ENCODE data around the gene TNFRSF8. TPM values are rescaled to one million over a fixed set of nuclear protein-coding genes. Genes with fewer than 3 reads are reported as not detected.

The TNFRSF8 gene
- total RNA-seq, 6 experiments from 2014 or later, result 0.07 TPM; not detected in 5

DNA sequence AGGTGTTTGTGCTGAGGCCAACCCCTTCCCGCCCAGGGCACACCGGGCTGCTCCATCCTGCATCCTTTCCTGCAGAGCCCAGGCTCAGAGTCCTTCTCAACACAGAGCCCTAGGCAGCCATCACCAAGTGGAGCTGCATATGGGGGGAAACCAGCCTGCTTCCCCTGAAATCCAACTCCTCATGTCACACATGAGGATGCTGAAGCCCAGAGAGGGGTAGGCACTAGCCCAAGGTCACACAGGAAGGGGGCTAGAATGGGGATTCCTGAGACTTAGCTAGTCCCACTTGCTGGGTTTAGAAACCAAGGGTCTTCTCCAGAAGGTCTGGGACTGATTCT lies 98.2 kb downstream of the TNFRSF8 start:
- no peak overlapping the region for H3K4me3 Mint-ChIP-seq
- TF ChIP-seq, protein P1, sequence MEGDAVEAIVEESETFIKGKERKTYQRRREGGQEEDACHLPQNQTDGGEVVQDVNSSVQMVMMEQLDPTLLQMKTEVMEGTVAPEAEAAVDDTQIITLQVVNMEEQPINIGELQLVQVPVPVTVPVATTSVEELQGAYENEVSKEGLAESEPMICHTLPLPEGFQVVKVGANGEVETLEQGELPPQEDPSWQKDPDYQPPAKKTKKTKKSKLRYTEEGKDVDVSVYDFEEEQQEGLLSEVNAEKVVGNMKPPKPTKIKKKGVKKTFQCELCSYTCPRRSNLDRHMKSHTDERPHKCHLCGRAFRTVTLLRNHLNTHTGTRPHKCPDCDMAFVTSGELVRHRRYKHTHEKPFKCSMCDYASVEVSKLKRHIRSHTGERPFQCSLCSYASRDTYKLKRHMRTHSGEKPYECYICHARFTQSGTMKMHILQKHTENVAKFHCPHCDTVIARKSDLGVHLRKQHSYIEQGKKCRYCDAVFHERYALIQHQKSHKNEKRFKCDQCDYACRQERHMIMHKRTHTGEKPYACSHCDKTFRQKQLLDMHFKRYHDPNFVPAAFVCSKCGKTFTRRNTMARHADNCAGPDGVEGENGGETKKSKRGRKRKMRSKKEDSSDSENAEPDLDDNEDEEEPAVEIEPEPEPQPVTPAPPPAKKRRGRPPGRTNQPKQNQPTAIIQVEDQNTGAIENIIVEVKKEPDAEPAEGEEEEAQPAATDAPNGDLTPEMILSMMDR (IDR thresholded peaks at IDR 0.05), result no peak
- no peak for DNase-seq
- no peaks in the 10 kb centered on the region for H3K36me3 Mint-ChIP-seq (ENCODE audit: low read depth)
- H3K9me3 Mint-ChIP-seq, result no peaks in the 10 kb centered on the region
- H3K27ac Mint-ChIP-seq, result peak overlapping the region; percentile 81
- H3K27me3 Mint-ChIP-seq (ENCODE audit: insufficient read depth), result peaks cover 12% of the 10 kb centered on the region
- peaks cover 25% of the 10 kb centered on the region for H3K4me1 Mint-ChIP-seq (ENCODE audit: low read depth)

DNA sequence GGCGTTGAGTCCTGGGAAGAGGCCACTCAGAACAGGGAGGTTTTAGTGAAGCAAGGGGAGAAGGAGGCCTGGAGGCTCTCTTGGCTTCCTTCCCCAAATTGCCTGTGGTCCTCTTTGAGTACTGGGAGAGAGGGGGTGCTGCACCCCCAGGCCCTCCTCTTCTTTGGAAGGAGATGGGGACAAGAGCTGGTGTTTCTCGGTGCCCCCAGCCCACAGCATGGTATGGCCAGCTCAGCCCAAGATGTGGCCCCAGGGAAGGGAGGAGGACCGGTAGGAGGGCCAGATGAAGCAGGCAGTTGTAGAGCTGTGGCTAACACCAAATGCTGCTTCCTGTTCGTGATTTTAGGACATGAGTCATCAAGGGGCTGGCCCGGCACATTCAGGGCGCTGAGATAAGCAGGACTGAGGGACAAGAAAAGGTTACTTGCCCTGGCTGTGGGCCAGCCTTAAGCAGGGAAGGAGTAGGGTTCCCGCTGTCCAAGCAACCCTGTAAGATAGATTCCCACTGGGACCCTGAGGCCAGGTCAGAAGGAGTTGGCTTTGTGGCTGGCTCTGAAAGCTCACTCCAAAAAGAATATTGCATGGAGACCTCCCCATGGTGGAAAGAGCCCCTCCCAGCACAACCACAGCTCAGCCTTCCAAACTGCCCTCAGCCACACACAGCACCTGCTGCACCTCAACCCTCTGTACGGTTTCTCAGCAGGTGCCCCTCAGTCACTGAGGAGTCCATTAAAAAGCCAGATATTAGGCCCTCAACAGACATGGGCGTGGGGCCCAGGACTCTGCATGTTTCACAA lies 98.8 kb downstream of the TNFRSF8 start:
- Mint-ChIP-seq H3K9me3 (no peaks in the 10 kb centered on the region), H3K4me1 (ENCODE audit: low read depth) (peaks cover 25% of the 10 kb centered on the region), H3K27ac (peak overlapping the region; percentile 81), H3K27me3 (ENCODE audit: insufficient read depth) (peaks cover 16% of the 10 kb centered on the region), H3K36me3 (ENCODE audit: low read depth) (no peaks in the 10 kb centered on the region), H3K4me3 (no peak overlapping the region)
- TF ChIP-seq, protein P1 (IDR thresholded peaks at IDR 0.05), result no peak
- peak; percentile 82 for DNase-seq

DNA sequence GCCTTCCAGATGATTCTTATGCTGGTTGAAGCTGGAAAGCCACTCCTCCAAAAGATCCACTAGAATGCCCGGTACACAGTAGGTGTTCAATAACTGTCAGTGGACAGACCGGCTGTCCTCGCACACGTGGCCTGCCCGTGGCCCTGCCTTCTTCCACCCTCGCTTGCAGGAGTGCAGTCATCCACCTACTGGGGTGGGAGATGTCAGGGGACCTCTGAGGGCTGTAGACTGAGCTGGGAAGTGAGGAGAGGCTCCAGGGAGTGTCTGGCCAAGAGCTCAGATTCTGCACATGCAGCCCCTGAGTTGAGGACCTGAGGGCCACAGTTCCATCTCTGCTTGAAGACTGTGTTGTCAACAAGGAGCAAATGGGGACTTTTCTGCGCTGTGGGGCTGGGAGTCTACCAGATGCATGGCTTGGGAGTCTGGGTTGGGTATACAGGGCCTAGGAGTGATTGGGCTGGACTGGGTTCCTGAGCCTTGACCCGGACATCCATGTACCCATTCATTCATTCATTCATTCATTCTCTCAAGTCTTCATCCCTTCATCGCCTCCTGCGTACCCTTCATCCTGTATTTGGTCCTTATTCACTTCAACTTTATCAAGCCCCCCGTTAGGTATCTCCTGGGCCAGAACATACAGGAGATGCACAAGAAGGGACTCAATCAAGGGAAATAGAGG lies 99.5 kb downstream of the TNFRSF8 start:
- peaks cover 25% of the 10 kb centered on the region for H3K4me1 Mint-ChIP-seq (ENCODE audit: low read depth)
- H3K27me3 Mint-ChIP-seq (ENCODE audit: insufficient read depth), result peaks cover 18% of the 10 kb centered on the region
- H3K9me3 Mint-ChIP-seq, result no peaks in the 10 kb centered on the region
- H3K36me3 Mint-ChIP-seq (ENCODE audit: low read depth), result no peaks in the 10 kb centered on the region
- no peak for DNase-seq
- TF ChIP-seq, protein P1 (IDR thresholded peaks at IDR 0.05), result no peak
- H3K4me3 Mint-ChIP-seq, result no peak overlapping the region
- no peak overlapping the region for H3K27ac Mint-ChIP-seq

DNA sequence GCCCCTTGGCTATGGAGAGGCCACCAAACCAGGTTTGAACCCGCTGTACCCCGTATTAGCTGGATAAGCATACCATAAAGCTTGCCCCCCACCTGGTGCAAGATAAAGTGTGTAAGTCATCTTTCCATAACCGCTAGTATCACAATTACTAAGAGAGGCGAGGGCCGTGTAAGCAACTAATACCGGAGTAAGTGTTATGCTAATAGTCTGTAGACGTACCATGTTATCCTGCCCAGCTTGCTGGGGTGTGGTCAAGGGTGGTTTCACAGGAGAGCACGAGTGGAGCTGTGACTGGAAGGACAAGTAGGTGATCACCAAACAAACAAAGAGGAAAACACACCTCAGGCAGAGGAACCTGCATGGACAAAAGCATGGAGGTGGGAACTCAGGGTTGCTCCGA lies 100.1 kb downstream of the TNFRSF8 start:
- peaks cover 22% of the 10 kb centered on the region for H3K27me3 Mint-ChIP-seq (ENCODE audit: insufficient read depth)
- no peak overlapping the region for H3K4me3 Mint-ChIP-seq
- no peak overlapping the region for H3K27ac Mint-ChIP-seq
- H3K9me3 Mint-ChIP-seq, result no peaks in the 10 kb centered on the region
- H3K36me3 Mint-ChIP-seq (ENCODE audit: low read depth), result no peaks in the 10 kb centered on the region
- no peak for DNase-seq
- H3K4me1 Mint-ChIP-seq (ENCODE audit: low read depth), result peaks cover 27% of the 10 kb centered on the region
- TF ChIP-seq, protein P1 (IDR thresholded peaks at IDR 0.05), result no peak

DNA sequence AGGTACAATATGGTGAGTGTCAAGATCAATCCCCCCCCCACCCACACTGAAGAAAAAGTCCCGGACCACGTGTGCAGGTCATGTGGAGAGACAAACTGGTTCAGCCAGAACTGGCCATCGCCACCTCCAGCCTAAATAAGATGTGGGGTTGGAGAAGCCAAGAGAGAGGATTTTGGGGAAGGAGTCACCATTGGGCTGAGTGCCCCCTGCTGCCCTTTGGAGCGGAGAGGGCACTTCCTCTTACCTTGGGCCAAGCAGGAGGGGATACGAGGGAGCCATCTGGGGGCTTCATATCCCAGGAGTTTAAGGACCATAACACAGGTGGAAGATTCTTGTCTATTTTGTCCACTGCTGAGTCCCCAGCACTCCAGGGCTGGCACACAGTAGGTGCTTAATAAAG lies 101.1 kb downstream of the TNFRSF8 start:
- DNase-seq, result no peak
- TF ChIP-seq, protein P1 (IDR thresholded peaks at IDR 0.05), result no peak
- Mint-ChIP-seq H3K36me3 (ENCODE audit: low read depth) (no peaks in the 10 kb centered on the region), H3K9me3 (no peaks in the 10 kb centered on the region), H3K4me3 (no peak overlapping the region), H3K4me1 (ENCODE audit: low read depth) (peaks cover 27% of the 10 kb centered on the region), H3K27me3 (ENCODE audit: insufficient read depth) (peaks cover 25% of the 10 kb centered on the region), H3K27ac (no peak overlapping the region)

All from HFFc6 (cell line).